H1 (cell line): ENCODE results near the gene SMARCC2. TPM values are rescaled to one million over a fixed set of nuclear protein-coding genes. Genes with fewer than 3 reads are reported as not detected.

Experiments
- CTCF ChIA-PET: fragments of 300-600 bp; sonication (Branson Sonifier 250); formaldehyde crosslinking; loops from one replicate; lab custom pipeline; 2021; ENCODE audit not compliant: partially characterized antibody; lab: Charles Lee
- POLR2A ChIA-PET: fragments of 300-600 bp; sonication (Branson Sonifier 250); formaldehyde crosslinking; loops from one replicate; lab custom pipeline; 2021; ENCODE audit warnings: inconsistent platforms; ENCODE audit not compliant: partially characterized antibody; lab: Charles Lee
- DNase-seq, 2 experiments: peaks; one replicate each; pipeline versions ENCODE4 v3.0.0 to v3.0.0-alpha.2; 2010 to 2022; ENCODE audit warnings: low spot score in 2 of 2, low read depth in 1 of 2, mixed read lengths in 1 of 2
- FAIRE-seq: peaks from 2 replicates; lab custom pipeline; 2011; peaks lifted over from hg19 to GRCh38; lab: Jason Lieb, UNC
- H2AFZ ChIP-seq: 2 replicates; pipeline ENCODE4 v1.8.1; 2012; ENCODE audit warnings: low read length, inconsistent platforms
- H2AK5ac ChIP-seq: 2 replicates; pipeline ENCODE4 v1.6.1; 2013; ENCODE audit warnings: low read depth, low read length
- H2BK120ac ChIP-seq: replicated peaks from 2 replicates; pipeline ENCODE3; 2013; ENCODE audit warnings: low read depth, low read length, inconsistent platforms
- H2BK12ac ChIP-seq: 2 replicates; pipeline ENCODE4 v1.6.1; 2013; ENCODE audit warnings: low read depth, low read length
- H2BK15ac ChIP-seq: 2 replicates; pipeline ENCODE4 v1.6.1; 2013; ENCODE audit warnings: low read length
- H2BK20ac ChIP-seq: 2 replicates; pipeline ENCODE4 v1.6.1; 2013; ENCODE audit warnings: low read length
- H2BK5ac ChIP-seq: 2 replicates; pipeline ENCODE4 v1.6.1; 2013; ENCODE audit warnings: low read depth, low read length
- H3K14ac ChIP-seq: 2 replicates; pipeline ENCODE4 v1.6.1; 2013; ENCODE audit warnings: inconsistent platforms; ENCODE audit not compliant: insufficient read length
- H3K18ac ChIP-seq: 2 replicates; pipeline ENCODE4 v1.6.1; 2013; ENCODE audit warnings: low read length; ENCODE audit errors: extremely low read depth
- H3K23ac ChIP-seq: 2 replicates; pipeline ENCODE4 v1.6.1; 2013; ENCODE audit warnings: inconsistent platforms; ENCODE audit not compliant: insufficient read length
- H3K23me2 ChIP-seq: 2 replicates; pipeline ENCODE4 v1.6.1; 2013; ENCODE audit warnings: low read depth, low read length
- H3K27ac ChIP-seq: 2 replicates; pipeline ENCODE4 v1.6.1; 2011; ENCODE audit warnings: low read depth, low read length, inconsistent platforms
- H3K27me3 ChIP-seq, 4 experiments: replicated peaks in 1 of 4; 1 replicate in 1 of 4; 2 replicates in 3 of 4; pipeline versions ENCODE4 v1.6.1 to v1.8.1; 2011 to 2013; ENCODE audit warnings: low read length in 3 of 4, mild to moderate bottlenecking in 3 of 4, inconsistent platforms in 2 of 4, mixed read lengths in 2 of 4, moderate library complexity in 1 of 4; ENCODE audit not compliant: control insufficient read depth in 3 of 4, insufficient read depth in 3 of 4; ENCODE audit errors: extremely low read depth in 1 of 4
- H3K36me3 ChIP-seq, 4 experiments: 2 replicates each; pipeline versions ENCODE4 v1.6.1 to v1.8.1; 2011 to 2013; ENCODE audit warnings: mild to moderate bottlenecking in 4 of 4, low read length in 3 of 4, moderate library complexity in 2 of 4, control low read depth in 1 of 4, inconsistent platforms in 1 of 4; ENCODE audit not compliant: insufficient read depth in 4 of 4, control insufficient read depth in 2 of 4
- H3K4ac ChIP-seq: replicated peaks from 2 replicates; pipeline ENCODE3; 2013; ENCODE audit warnings: low read length, low read depth, mixed read lengths, inconsistent platforms; ENCODE audit not compliant: insufficient read length
- H3K4me1 ChIP-seq, 4 experiments: replicated peaks in 1 of 4; 1 replicate in 1 of 4; 2 replicates in 3 of 4; pipeline versions ENCODE4 v1.6.1 to v1.8.1; 2011 to 2013; ENCODE audit warnings: low read length in 3 of 4, inconsistent platforms in 2 of 4, mixed read lengths in 1 of 4; ENCODE audit not compliant: insufficient read depth in 4 of 4, control insufficient read depth in 3 of 4
- H3K4me2 ChIP-seq, 2 experiments: 2 replicates each; pipeline versions ENCODE4 v1.6.1 to v1.8.1; 2011 to 2013; ENCODE audit warnings: low read depth in 2 of 2, low read length in 2 of 2, control low read depth in 1 of 2, inconsistent platforms in 1 of 2, mild to moderate bottlenecking in 1 of 2; ENCODE audit not compliant: insufficient read depth in 1 of 2
- H3K4me3 ChIP-seq, 4 experiments: fragments of 200-600, 300-600 bp in 1 of 4; sonication (generic), shearing (Covaris generic), sonication (Bioruptor Twin) in 1 of 4; 2 replicates each; pipeline versions ENCODE4 v1.5.1 to v1.8.1; 2011 to 2016; ENCODE audit warnings: low read length in 4 of 4, low read depth in 3 of 4, control low read depth in 2 of 4, inconsistent platforms in 2 of 4, mild to moderate bottlenecking in 2 of 4, mixed read lengths in 1 of 4, moderate library complexity in 1 of 4; ENCODE audit not compliant: insufficient read depth in 2 of 4; ENCODE audit errors: extremely low read depth in 1 of 4
- H3K56ac ChIP-seq: replicated peaks from 2 replicates; pipeline ENCODE3; 2013; ENCODE audit warnings: low read depth, mild to moderate bottlenecking, mixed read lengths, low read length, inconsistent platforms; ENCODE audit not compliant: insufficient read length
- H3K79me1 ChIP-seq: 2 replicates; pipeline ENCODE4 v1.6.1; 2013; ENCODE audit warnings: low read depth, low read length, control low read depth
- H3K79me2 ChIP-seq, 2 experiments: 2 replicates each; pipeline versions ENCODE4 v1.6.1 to v1.8.1; 2012 to 2013; ENCODE audit warnings: low read length in 2 of 2, mild to moderate bottlenecking in 2 of 2, inconsistent platforms in 1 of 2; ENCODE audit not compliant: insufficient read depth in 2 of 2, control insufficient read depth in 1 of 2
- H3K9ac ChIP-seq, 4 experiments: replicated peaks in 1 of 4; 1 replicate in 1 of 4; 2 replicates in 3 of 4; pipeline versions ENCODE4 v1.6.1 to v1.8.1; 2011 to 2013; ENCODE audit warnings: low read depth in 3 of 4, low read length in 3 of 4, control low read depth in 2 of 4, mild to moderate bottlenecking in 2 of 4, moderate library complexity in 2 of 4, inconsistent platforms in 1 of 4; ENCODE audit errors: extremely low read depth in 1 of 4
- H3K9me3 ChIP-seq, 2 experiments: 2 replicates each; pipeline versions ENCODE4 v1.6.1 to v1.8.1; 2012 to 2013; ENCODE audit warnings: mild to moderate bottlenecking in 2 of 2, moderate library complexity in 2 of 2, control low read depth in 1 of 2, inconsistent platforms in 1 of 2, low read depth in 1 of 2, low read length in 1 of 2, mixed read lengths in 1 of 2; ENCODE audit not compliant: insufficient read depth in 2 of 2
- H4K20me1 ChIP-seq, 2 experiments: replicated peaks in 1 of 2; 2 replicates each; pipeline versions ENCODE3 to v1.8.1; 2011 to 2013; ENCODE audit warnings: inconsistent platforms in 2 of 2, low read length in 2 of 2, mild to moderate bottlenecking in 1 of 2; ENCODE audit not compliant: insufficient read depth in 2 of 2, control insufficient read depth in 1 of 2
- H4K5ac ChIP-seq: 2 replicates; pipeline ENCODE4 v1.6.1; 2013; ENCODE audit warnings: low read length, low read depth, mixed read lengths, inconsistent platforms; ENCODE audit not compliant: insufficient read length
- H4K8ac ChIP-seq: 2 replicates; pipeline ENCODE4 v1.8.0; 2013; ENCODE audit warnings: mild to moderate bottlenecking, moderate library complexity, low read length, inconsistent platforms; ENCODE audit not compliant: insufficient read depth; ENCODE audit errors: extremely low read depth
- H4K91ac ChIP-seq: replicated peaks from 2 replicates; pipeline ENCODE3; 2013; ENCODE audit warnings: low read length, mixed read lengths, inconsistent platforms; ENCODE audit not compliant: insufficient read length
- ATF3 ChIP-seq: IDR thresholded peaks from 2 replicates; pipeline ENCODE4 v1.6.1; 2011; ENCODE audit warnings: low read depth, mild to moderate bottlenecking, low read length; ENCODE audit not compliant: insufficient read depth
- CBX8 ChIP-seq: fragments of 300-800, 300-1000 bp; sonication (generic); IDR thresholded peaks from 2 replicates; pipeline ENCODE4 v1.7.1; 2016; ENCODE audit warnings: low read depth, low read length, borderline replicate concordance
- CHD1 ChIP-seq: IDR thresholded peaks from 2 replicates; pipeline ENCODE4 v1.6.1; 2012; ENCODE audit warnings: low read depth, low read length, improper control_type of control experiment
- GABPA ChIP-seq: IDR thresholded peaks from 2 replicates; pipeline ENCODE4 v1.6.1; 2011; ENCODE audit warnings: mild to moderate bottlenecking, low read length, moderate library complexity, borderline replicate concordance; ENCODE audit not compliant: insufficient read depth
- JUND ChIP-seq: IDR thresholded peaks from 2 replicates; pipeline ENCODE4 v1.6.1; 2011; ENCODE audit warnings: mild to moderate bottlenecking, improper control_type of control experiment, low read length
- RAD21 ChIP-seq, 2 experiments: IDR thresholded peaks in 1 of 2; conservative IDR thresholded peaks in 1 of 2; 2 replicates each; pipeline ENCODE4 v1.6.1; 2011; ENCODE audit warnings: low read depth in 2 of 2, low read length in 2 of 2, improper control_type of control experiment in 1 of 2, inconsistent platforms in 1 of 2, mild to moderate bottlenecking in 1 of 2, moderate library complexity in 1 of 2
- SP4 ChIP-seq: IDR thresholded peaks from 2 replicates; pipeline ENCODE4 v1.6.1; 2012; ENCODE audit warnings: low read length, inconsistent platforms
- TAF1 ChIP-seq: IDR thresholded peaks from 2 replicates; pipeline ENCODE4 v1.6.1; 2011; ENCODE audit warnings: mild to moderate bottlenecking, low read depth, low read length
- TBP ChIP-seq: IDR thresholded peaks from 2 replicates; pipeline ENCODE4 v1.6.1; 2011; ENCODE audit warnings: low read depth, low read length, improper control_type of control experiment
- WGBS, 2 experiments: shearing (Covaris generic) in 1 of 2; methylation state at CpG; one replicate each; pipeline versions ENCODE4 v1.1.6 to v1.1.7; 2013 to 2015; ENCODE audit warnings: low lambda C conversion rate in 2 of 2, mixed read lengths in 2 of 2, inconsistent platforms in 1 of 2, low coverage in 1 of 2, missing lambda C conversion rate in 1 of 2; ENCODE audit not compliant: insufficient replicate concordance in 2 of 2, insufficient coverage in 1 of 2, insufficient read length in 1 of 2; ENCODE audit errors: extremely low coverage in 1 of 2, missing lambda C conversion rate in 1 of 2; 5-methylcytosine and 5-hydroxymethylcytosine counted together
- polyA plus RNA-seq, 7 experiments: library from polyadenylated mRNA; depleted of rRNA in 3 of 7; stranded (reverse) in 5 of 7; unstranded in 2 of 7; fragments of >200 nt in 5 of 7; fragments of 200-250 nt in 2 of 7; gene quantifications; 1 replicate in 5 of 7; 2 replicates in 1 of 7; 4 replicates in 1 of 7; pipeline versions ENCODE4 v1.2.1 to v1.2.3, GENCODE V29; 2011 to 2013; ENCODE audit warnings: missing spikeins in 2 of 7, mixed read lengths in 2 of 7
- total RNA-seq: library from RNA; stranded (reverse); fragmentation: NEBNext Ultra II Directional; extraction: Animal tissue kit (Norgen Biotek cat#: 25700); gene quantifications from 2 replicates; pipeline ENCODE4 v1.2.1, GENCODE V29; 2021

The SMARCC2 gene
- total and polyA plus RNA-seq, 2 of the 8 experiments (the other 6 are each of a cell fraction or from before 2014, with no cell fraction given): 33.9 to 78.5 TPM

GRCh38 chr12:56151672-56152131 is 37.6 kb downstream of the SMARCC2 start:
- DNase-seq (peak in 1 of 2 experiments; percentile 77), FAIRE-seq (no peak)
- WGBS, 2 experiments: 17% methylated on average over 12 of the region's 12 CpGs; no CpG with 5 or more reads in 1 of the 2 experiments
- Histone ChIP-seq H2BK20ac (no peak overlapping the region), H2BK120ac (no peak overlapping the region), H2BK15ac (0 out of 2 replicates have a peak overlapping the region, but pooled peaks have one; percentile 46), H4K20me1 (no peaks in the 10 kb centered on the region), H3K9ac (peak overlapping the region in 3 of 4 experiments; percentile 55 to 69 (median 57); a peak in 6 of 7 replicates), H3K79me1 (0 out of 2 replicates have a peak, but pooled peaks cover 2% of the 10 kb centered on the region), H3K23ac (no peak overlapping the region), H4K91ac (no peak overlapping the region), H3K27me3 (no peaks in the 10 kb centered on the region; a peak in 1 of 7 replicates), H3K79me2 (peaks cover 0 to 6% of the 10 kb centered on the region in 2 experiments; a peak in 1 of 4 replicates), H2AFZ (0 out of 2 replicates have a peak overlapping the region, but pooled peaks have one; percentile 5), H3K4me2 (peak overlapping the region; percentile 67 to 70), H2BK5ac (0 out of 2 replicates have a peak overlapping the region, but pooled peaks have one; percentile 44), H3K18ac (peak overlapping the region; percentile 81), H3K4me3 (peak overlapping the region; percentile 66 to 84 (median 82)), H3K4me1 (peaks cover 0 to 10% (median 8%) of the 10 kb centered on the region in 4 experiments; a peak in 5 of 7 replicates), H3K23me2 (peaks cover 5% of the 10 kb centered on the region), H3K9me3 (no peaks in the 10 kb centered on the region), H4K8ac (peak overlapping the region; percentile 7; the same call in 1 of the 2 replicates), H3K4ac (no peak overlapping the region), H2AK5ac (no peak overlapping the region; the same call in 1 of the 2 replicates), H3K27ac (no peak overlapping the region), H3K14ac (no peak overlapping the region), H3K56ac (peak overlapping the region; percentile 47), H3K36me3 (peaks cover 3 to 13% (median 4%) of the 10 kb centered on the region in 4 experiments; a peak in 6 of 8 replicates), H2BK12ac (no peak overlapping the region), H4K5ac (peak overlapping the region; percentile 53)
- POLR2A ChIA-PET: interaction anchor here (0.7 to 5.9 kb wide), 16 partner anchors 9 to 960 kb away, joined by 3 to 43 read pairs (median 7); partner anchors contain the start of genes ESYT1, PA2G4, RNF41 and RPL41
- CTCF ChIA-PET: interaction anchor here (0.9 to 3.9 kb wide), 9 partner anchors 10 to 55 kb away, joined by 3 to 22 read pairs (median 4); partner anchors contain the start of genes ESYT1 and ZC3H10
- TF ChIP-seq CBX8: no peak
- TF ChIP-seq SP4: no peak
- no peak for TF ChIP-seq CHD1
- peak; percentile 26; the same call in 1 of the 2 replicates for TF ChIP-seq TBP
- TF ChIP-seq ATF3: no peak
- TF ChIP-seq GABPA: no peak
- TF ChIP-seq TAF1: 0 out of 2 replicates have a peak, but pooled peaks have one; percentile 52
- TF ChIP-seq RAD21 (IDR thresholded peaks at IDR 0.05 in 1 of 2, conservative IDR thresholded peaks at IDR 0.05 in 1 of 2; ENCODE audit: low read depth in 2 of 2, low read length in 2 of 2): peak; percentile 18 to 37; a peak in 2 of 4 replicates
- TF ChIP-seq JUND: no peak
